ENCODE data around the gene COL4A1.

GRCh38 chr13:110254751-110255553, 52.0 kb downstream of the COL4A1 start:
- TF ChIP-seq, protein P1, sequence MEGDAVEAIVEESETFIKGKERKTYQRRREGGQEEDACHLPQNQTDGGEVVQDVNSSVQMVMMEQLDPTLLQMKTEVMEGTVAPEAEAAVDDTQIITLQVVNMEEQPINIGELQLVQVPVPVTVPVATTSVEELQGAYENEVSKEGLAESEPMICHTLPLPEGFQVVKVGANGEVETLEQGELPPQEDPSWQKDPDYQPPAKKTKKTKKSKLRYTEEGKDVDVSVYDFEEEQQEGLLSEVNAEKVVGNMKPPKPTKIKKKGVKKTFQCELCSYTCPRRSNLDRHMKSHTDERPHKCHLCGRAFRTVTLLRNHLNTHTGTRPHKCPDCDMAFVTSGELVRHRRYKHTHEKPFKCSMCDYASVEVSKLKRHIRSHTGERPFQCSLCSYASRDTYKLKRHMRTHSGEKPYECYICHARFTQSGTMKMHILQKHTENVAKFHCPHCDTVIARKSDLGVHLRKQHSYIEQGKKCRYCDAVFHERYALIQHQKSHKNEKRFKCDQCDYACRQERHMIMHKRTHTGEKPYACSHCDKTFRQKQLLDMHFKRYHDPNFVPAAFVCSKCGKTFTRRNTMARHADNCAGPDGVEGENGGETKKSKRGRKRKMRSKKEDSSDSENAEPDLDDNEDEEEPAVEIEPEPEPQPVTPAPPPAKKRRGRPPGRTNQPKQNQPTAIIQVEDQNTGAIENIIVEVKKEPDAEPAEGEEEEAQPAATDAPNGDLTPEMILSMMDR (optimal IDR thresholded peaks at IDR 0.05 in 1 of 3, IDR thresholded peaks at IDR 0.05 in 1 of 3, conservative IDR thresholded peaks at IDR 0.05 in 1 of 3; ENCODE audit: extremely low read depth in 1 of 3, insufficient read depth in 2 of 3, low read length in 3 of 3): no peak
- TF ChIP-seq EZH2 (IDR thresholded peaks at IDR 0.05; ENCODE audit: low read length): no peak

Data from keratinocyte (primary cell).